HG03521 (cell line): ENCODE measurements around the gene ADARB2.

ENCODE experiments used
- ATAC-seq: cut with Tn5 transposase; IDR thresholded peaks from one replicate; pipeline ENCODE4 v1.9.1; 2021; ENCODE audit warnings: mild to moderate bottlenecking, moderate library complexity; ENCODE audit not compliant: unreplicated experiment

ADARB2 gene

DNA sequence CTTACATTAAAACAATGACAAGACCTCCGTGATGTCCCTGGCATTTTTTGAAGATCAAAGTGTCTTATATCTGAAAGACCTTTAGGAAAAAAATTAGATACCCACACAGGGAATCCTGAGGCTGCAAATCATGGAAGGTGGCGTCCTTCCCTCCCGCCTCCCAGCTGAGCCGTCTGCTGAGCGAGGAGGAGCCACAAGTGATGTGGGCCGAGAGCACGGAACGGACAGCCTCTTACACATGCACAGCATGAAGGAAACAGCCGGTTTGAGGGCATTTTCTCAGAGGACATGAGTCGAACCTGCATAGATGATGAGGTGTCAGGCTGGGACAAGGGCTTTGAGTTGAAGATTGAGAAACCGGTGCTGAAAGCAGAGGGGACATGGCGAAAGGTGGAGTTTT, 163.3 kb downstream of the ADARB2 start:
- ATAC-seq = no peak

- no peak for ATAC-seq
Observed at GRCh38 chr10:1573334-1573969, 163.9 kb downstream of the ADARB2 start.

GRCh38 chr10:1572519-1573333, 164.6 kb downstream of the ADARB2 start:
- ATAC-seq = no peak

GRCh38 chr10:1571587-1572237, 165.6 kb downstream of the ADARB2 start:
- no peak for ATAC-seq

- ATAC-seq = no peak
Observed at GRCh38 chr10:1570416-1571051, 166.8 kb downstream of the ADARB2 start.

DNA sequence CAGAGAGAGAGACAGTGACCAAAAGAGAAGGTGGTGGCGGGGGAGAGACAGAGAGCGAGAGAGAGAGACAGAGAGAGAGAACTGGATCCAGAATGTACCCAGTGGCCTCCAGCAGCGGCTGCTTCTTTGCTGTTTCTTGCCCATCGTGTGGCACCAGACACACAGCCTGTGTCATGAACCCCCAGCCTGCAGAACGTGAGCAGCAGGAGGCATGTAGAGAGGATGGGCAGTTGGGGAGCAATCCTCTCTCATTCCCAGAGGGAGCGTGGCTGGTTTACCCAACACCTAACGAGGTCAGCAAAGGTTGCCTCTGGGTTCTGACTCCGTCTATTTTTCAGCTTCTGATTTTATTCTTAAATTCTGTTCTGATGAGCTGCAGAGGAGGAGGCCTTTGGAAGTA, 168.1 kb downstream of the ADARB2 start:
- no peak for ATAC-seq

GRCh38 chr10:1567742-1568495, 169.4 kb downstream of the ADARB2 start:
- ATAC-seq = no peak

GRCh38 chr10:1567152-1567551, 170.2 kb downstream of the ADARB2 start:
- no peak for ATAC-seq

- ATAC-seq = no peak
Observed at GRCh38 chr10:1564791-1565190, 172.5 kb downstream of the ADARB2 start.

- ATAC-seq = no peak
Observed at GRCh38 chr10:1563028-1563427, 174.3 kb downstream of the ADARB2 start.

GRCh38 chr10:1561731-1562337, 175.5 kb downstream of the ADARB2 start:
- ATAC-seq = no peak

DNA sequence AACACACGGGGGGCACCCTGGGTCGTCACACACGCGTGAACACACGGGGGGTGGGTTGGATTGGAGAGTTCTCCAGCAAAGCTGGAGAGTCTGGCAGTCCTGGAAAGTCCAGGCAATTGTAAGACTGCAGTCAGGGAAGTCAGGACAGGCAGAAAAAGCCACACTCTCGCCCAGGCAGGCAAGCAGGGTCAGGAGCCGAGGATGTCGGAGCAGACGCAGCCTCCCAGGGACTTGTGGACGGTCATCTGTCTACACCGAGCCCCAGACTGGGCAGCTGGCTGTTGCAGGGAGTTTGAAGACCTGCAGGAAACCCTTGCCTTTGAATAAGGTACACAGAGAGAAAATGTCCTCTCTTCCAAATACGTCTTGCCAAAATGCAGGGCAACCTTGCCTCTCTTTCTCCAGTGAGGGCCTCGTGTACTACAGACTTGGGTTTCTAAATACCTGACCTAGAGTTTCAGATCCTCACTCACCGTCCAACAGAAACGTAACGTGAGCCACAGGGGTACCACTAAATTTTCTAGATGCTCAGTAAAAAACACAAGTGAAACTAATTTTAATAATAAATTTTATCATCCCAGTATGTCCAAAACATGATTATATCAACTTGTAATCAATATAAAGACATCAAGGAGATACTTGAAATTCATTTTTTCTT, 176.7 kb downstream of the ADARB2 start:
- ATAC-seq = no peak

DNA sequence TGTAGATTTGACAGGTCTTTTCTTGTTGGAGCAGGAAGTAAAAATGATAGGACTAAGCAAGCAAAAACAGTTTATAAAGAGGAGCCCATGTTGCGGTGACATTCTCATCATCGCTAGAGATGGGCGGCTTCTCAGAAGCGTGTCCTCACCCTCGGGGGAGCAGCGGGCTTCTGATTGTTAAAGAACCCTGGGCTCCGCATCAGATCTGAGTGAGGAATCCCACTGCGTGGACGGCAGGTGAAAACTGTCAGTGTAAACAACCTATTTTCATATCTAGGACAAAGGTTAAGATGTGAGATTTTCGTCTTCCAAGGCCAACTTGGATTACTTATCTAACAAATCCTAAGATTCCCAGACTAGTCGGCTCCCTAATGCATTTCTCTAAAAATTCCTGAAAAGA, 177.6 kb downstream of the ADARB2 start:
- ATAC-seq = no peak

DNA sequence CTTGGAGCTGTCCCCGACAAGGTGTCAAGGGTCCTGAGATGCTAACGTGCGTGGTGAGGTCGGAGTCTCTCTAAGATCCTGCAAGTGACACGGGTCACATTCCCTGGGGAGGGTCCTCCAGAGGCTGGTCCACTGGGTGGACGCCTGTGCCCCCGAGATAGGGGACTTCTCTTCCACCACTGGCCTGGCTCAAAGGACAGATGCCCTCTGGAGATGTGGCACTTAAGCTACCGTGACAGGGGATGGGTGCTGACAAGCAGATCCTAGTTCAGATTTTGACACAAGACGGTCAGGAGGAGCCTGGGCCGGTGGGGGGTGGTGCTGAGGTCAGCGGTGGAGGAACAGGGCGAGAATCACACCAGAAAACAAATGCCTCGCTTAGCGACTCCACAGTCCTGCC, 178.0 kb downstream of the ADARB2 start:
- ATAC-seq = no peak

- ATAC-seq = no peak
Observed at GRCh38 chr10:1558906-1559305, 178.4 kb downstream of the ADARB2 start.

- ATAC-seq = no peak
Observed at GRCh38 chr10:1557081-1557480, 180.2 kb downstream of the ADARB2 start.

GRCh38 chr10:1556496-1556895, 180.8 kb downstream of the ADARB2 start:
- ATAC-seq = no peak

- ATAC-seq = no peak
Observed at GRCh38 chr10:1553951-1554350, 183.4 kb downstream of the ADARB2 start.

GRCh38 chr10:1552881-1553670, 184.2 kb downstream of the ADARB2 start:
- ATAC-seq = no peak
